GM21515 (cell line): Measurements from ENCODE around the gene LMO2.
A peak's percentile ranks its signal among the peaks of the same experiment; 100 is the strongest.

Experiments used
- ATAC-seq: cut with Tn5 transposase; IDR thresholded peaks from one replicate; pipeline ENCODE4 v1.9.1; 2021; ENCODE audit not compliant: unreplicated experiment

LMO2 gene

GRCh38 chr11:33915526-33915925, 23.6 kb upstream of the LMO2 start:
- no peak for ATAC-seq

GRCh38 chr11:33913991-33914390, 22.1 kb upstream of the LMO2 start:
- no peak for ATAC-seq

GRCh38 chr11:33912405-33913361, 20.8 kb upstream of the LMO2 start:
- ATAC-seq, result peak; percentile 72

- ATAC-seq, result no peak
Observed at GRCh38 chr11:33910958-33911339, 19.1 kb upstream of the LMO2 start.

- ATAC-seq, result no peak
Observed at GRCh38 chr11:33910296-33910957, 18.6 kb upstream of the LMO2 start.

GRCh38 chr11:33909552-33909951, 17.7 kb upstream of the LMO2 start:
- ATAC-seq, result no peak

GRCh38 chr11:33909150-33909549, 17.3 kb upstream of the LMO2 start:
- ATAC-seq, result no peak

- no peak for ATAC-seq
Observed at GRCh38 chr11:33907421-33907820, 15.5 kb upstream of the LMO2 start.

- no peak for ATAC-seq
Observed at GRCh38 chr11:33906484-33907186, 14.8 kb upstream of the LMO2 start.

GRCh38 chr11:33904102-33904501, 12.2 kb upstream of the LMO2 start:
- no peak for ATAC-seq

- no peak for ATAC-seq
Observed at GRCh38 chr11:33900159-33900840, 8.4 kb upstream of the LMO2 start.

GRCh38 chr11:33899400-33900037, 7.6 kb upstream of the LMO2 start:
- no peak for ATAC-seq

- no peak for ATAC-seq
Observed at GRCh38 chr11:33898957-33899356, 7.1 kb upstream of the LMO2 start.

GRCh38 chr11:33897761-33898375, 6.0 kb upstream of the LMO2 start:
- ATAC-seq, result no peak

GRCh38 chr11:33896911-33897310, 5.0 kb upstream of the LMO2 start:
- ATAC-seq, result no peak

GRCh38 chr11:33895752-33896137, 3.9 kb upstream of the LMO2 start:
- no peak for ATAC-seq

GRCh38 chr11:33894398-33894746, 2.5 kb upstream of the LMO2 start:
- no peak for ATAC-seq

- peak; percentile 86 for ATAC-seq
Observed at GRCh38 chr11:33893711-33894397, 2.0 kb upstream of the LMO2 start.

- ATAC-seq, result no peak
Observed at GRCh38 chr11:33892906-33893594, 1.2 kb upstream of the LMO2 start.
